Measurements from ENCODE around the gene CASP8AP2. TPM values are rescaled to one million over a fixed set of nuclear protein-coding genes. Genes with fewer than 3 reads are reported as not detected.

CASP8AP2 gene
- total and polyA plus RNA-seq, 9 of the 15 experiments (the other 6 are each of a cell fraction or from before 2014, with no cell fraction given): 10.6 to 30.0 (median 19.1) TPM

GRCh38 chr6:89910902-89911240 is 81.2 kb downstream of the CASP8AP2 start (continued):
- TF ChIP-seq ELK3 (CRISPR knock-in tag; IDR thresholded peaks at IDR 0.05) (no peak), ETV6 (IDR thresholded peaks at IDR 0.05; ENCODE audit: borderline replicate concordance in 1 of 2, low read depth in 2 of 2, low read length in 1 of 2) (no peak), ETV6 (CRISPR knock-in tag; IDR thresholded peaks at IDR 0.05; ENCODE audit: borderline replicate concordance) (no peak), VEZF1 (CRISPR knock-in tag; IDR thresholded peaks at IDR 0.05) (no peak), NCOA1 (IDR thresholded peaks at IDR 0.05; ENCODE audit: low read depth) (no peak), FUS (optimal IDR thresholded peaks at IDR 0.05; ENCODE audit: low read depth, low read length) (no peak), CC2D1A (IDR thresholded peaks at IDR 0.05) (no peak), ARID1B (IDR thresholded peaks at IDR 0.05) (no peak)

- H3K9ac ChIP-seq (ENCODE audit: insufficient read depth in 1 of 2, low read depth in 2 of 2, low read length in 2 of 2): no peak overlapping the region
- H3K4me2 ChIP-seq (ENCODE audit: insufficient read depth, low read length): no peak overlapping the region
- no TSS peak for BruUV-seq (replicated peaks)
- WGBS (ENCODE audit: insufficient coverage, low coverage, missing lambda C conversion rate): 2% methylated on average over 3 of the region's 3 CpGs
- no peaks in the 10 kb centered on the region for H3K4me1 ChIP-seq (replicated peaks in 1 of 2; ENCODE audit: control insufficient read depth in 2 of 2, insufficient read depth in 2 of 2, low read length in 2 of 2)
- no peaks in the 10 kb centered on the region for H4K20me1 ChIP-seq (replicated peaks; ENCODE audit: control insufficient read depth, insufficient read depth, low read length)
- H2AFZ ChIP-seq (ENCODE audit: low read depth, low read length): no peak overlapping the region
- no peaks in the 10 kb centered on the region for H3K36me3 ChIP-seq (ENCODE audit: control insufficient read depth, insufficient read depth, low read length)
- no peak for DNase-seq (ENCODE audit: extremely low read depth in 1 of 4, low spot score in 3 of 4)
- intact Hi-C loops (cut with micrococcal nuclease): no loop called here
- H3K9me3 ChIP-seq (replicated peaks; ENCODE audit: control insufficient read depth, insufficient read depth, low read depth, low read length): no peaks in the 10 kb centered on the region
- CTCF ChIA-PET (ENCODE audit: low intra/inter-chr PET ratio): no interaction called here
- POLR2A ChIA-PET: no interaction called here
- no peak overlapping the region for H3K27ac ChIP-seq (ENCODE audit: extremely low read depth, low read depth, low read length)
- no peak overlapping the region for H3K4me3 ChIP-seq
- TF ChIP-seq TRIM24 (IDR thresholded peaks at IDR 0.05) (0 out of 4 replicates have a peak, but pooled peaks of 1 of the 2 experiments have one; percentile 18), KLF13 (tag; IDR thresholded peaks at IDR 0.05; ENCODE audit: borderline replicate concordance, low read depth) (no peak), CBX3 (IDR thresholded peaks at IDR 0.05; ENCODE audit: borderline replicate concordance in 1 of 2, low read length in 2 of 2) (peak in 1 of 2 experiments; percentile 58; a peak in 1 of 3 replicates), HEY1 (CRISPR knock-in tag; IDR thresholded peaks at IDR 0.05; ENCODE audit: borderline replicate concordance) (no peak), CBFA2T3 (IDR thresholded peaks at IDR 0.05) (no peak), FOXA1 (IDR thresholded peaks at IDR 0.05; ENCODE audit: borderline replicate concordance) (no peak)
- FAIRE-seq: no peak
- no peak for ATAC-seq
- peaks cover 0 to 7% of the 10 kb centered on the region in 2 experiments; a peak in 2 of 5 replicates for H3K27me3 ChIP-seq (ENCODE audit: control insufficient read depth in 2 of 2, insufficient read depth in 2 of 2, low read length in 2 of 2)
- no peaks in the 10 kb centered on the region for H3K9me1 ChIP-seq (ENCODE audit: control insufficient read depth, insufficient read depth, low read length)
- H3K79me2 ChIP-seq (ENCODE audit: control insufficient read depth, insufficient read depth, low read length): no peaks in the 10 kb centered on the region
- in situ Hi-C loops (cut with MboI): no loop called here
These were observed 86.6 kb downstream of the CASP8AP2 start for GRCh38 chr6:89916136-89916920.

All from K562 (cell line).